Common myeloid progenitor, CD34-positive (primary cell): Measurements from ENCODE around the gene CASZ1.

ENCODE experiments used
- CTCF ChIA-PET: fragments of 350-600 bp; sonication (Branson Sonifier 250); formaldehyde crosslinking; loops from one replicate; lab custom pipeline; 2021; ENCODE audit warnings: antibody characterized with exemption; lab: Charles Lee
- POLR2A ChIA-PET: fragments of 350-600 bp; sonication (Branson Sonifier 250); formaldehyde crosslinking; loops from one replicate; lab custom pipeline; 2021; ENCODE audit warnings: antibody characterized with exemption; lab: Charles Lee
- DNase-seq, 3 donors: peaks; one replicate each; pipeline versions ENCODE4 v3.0.0 to v3.0.0-alpha.2; 2013
- H3K27ac ChIP-seq, 2 experiments: 1 replicate in 1 of 2; 2 replicates in 1 of 2; pipeline ENCODE4 v1.7.0; 2013; ENCODE audit warnings: inconsistent platforms in 2 of 2, low read length in 2 of 2, mild to moderate bottlenecking in 2 of 2, low read depth in 1 of 2, moderate library complexity in 1 of 2; ENCODE audit not compliant: severe bottlenecking in 2 of 2, insufficient read depth in 1 of 2, poor library complexity in 1 of 2
- H3K27me3 ChIP-seq, 5 experiments: replicated peaks in 2 of 5; 1 replicate in 3 of 5; 2 replicates in 2 of 5; pipeline versions ENCODE4 v1.6.1 to v1.7.0; 2013; ENCODE audit warnings: low read length in 4 of 5, mild to moderate bottlenecking in 2 of 5, moderate library complexity in 2 of 5, inconsistent platforms in 1 of 5; ENCODE audit not compliant: insufficient read depth in 5 of 5, control insufficient read depth in 4 of 5
- H3K36me3 ChIP-seq, 4 experiments: 1 replicate in 2 of 4; 2 replicates in 2 of 4; pipeline versions ENCODE4 v1.6.1 to v1.7.0; 2013; ENCODE audit warnings: low read length in 3 of 4, control low read depth in 1 of 4, mild to moderate bottlenecking in 1 of 4; ENCODE audit not compliant: control insufficient read depth in 4 of 4, insufficient read depth in 4 of 4
- H3K4me1 ChIP-seq, 4 experiments: 1 replicate in 3 of 4; 2 replicates in 1 of 4; pipeline versions ENCODE4 v1.6.1 to v1.7.1; 2013; ENCODE audit warnings: low read length in 3 of 4, mild to moderate bottlenecking in 3 of 4, control low read depth in 1 of 4, inconsistent platforms in 1 of 4, moderate library complexity in 1 of 4; ENCODE audit not compliant: control insufficient read depth in 4 of 4, insufficient read depth in 4 of 4; ENCODE audit errors: control extremely low read depth in 1 of 4
- H3K4me3 ChIP-seq, 7 experiments: 1 replicate in 4 of 7; 2 replicates in 3 of 7; pipeline versions ENCODE4 v1.5.1 to v1.7.0; 2013; ENCODE audit warnings: mild to moderate bottlenecking in 7 of 7, low read length in 6 of 7, moderate library complexity in 6 of 7, inconsistent platforms in 2 of 7, low read depth in 2 of 7, control low read depth in 1 of 7; ENCODE audit not compliant: insufficient read depth in 4 of 7, control insufficient read depth in 1 of 7; ENCODE audit errors: extremely low read depth in 1 of 7
- H3K9me3 ChIP-seq, 5 experiments: 1 replicate in 4 of 5; 2 replicates in 1 of 5; pipeline versions ENCODE4 v1.6.1 to v1.7.1; 2013; ENCODE audit warnings: low read length in 4 of 5, mild to moderate bottlenecking in 2 of 5, inconsistent platforms in 1 of 5, low read depth in 1 of 5, moderate library complexity in 1 of 5; ENCODE audit not compliant: control insufficient read depth in 4 of 5, insufficient read depth in 2 of 5; ENCODE audit errors: control extremely low read depth in 1 of 5
- WGBS: methylation state at CpG from one replicate; pipeline ENCODE4 v1.1.5; 2013; ENCODE audit not compliant: insufficient coverage; 5-methylcytosine and 5-hydroxymethylcytosine counted together

The CASZ1 gene

GRCh38 chr1:10785728-10786638 lies 10.5 kb downstream of the CASZ1 start:
- Histone ChIP-seq H3K4me3 (no peak overlapping the region), H3K4me1 (no peaks in the 10 kb centered on the region), H3K27ac (no peak overlapping the region), H3K9me3 (no peaks in the 10 kb centered on the region), H3K27me3 (peaks cover 4 to 67% (median 21%) of the 10 kb centered on the region in 5 experiments), H3K36me3 (no peaks in the 10 kb centered on the region)
- ChIA-PET POLR2A (interaction anchor here (0.6 kb wide), 1 partner anchor 219 kb away, joined by 4 read pairs; no protein-coding TSS in a partner anchor), CTCF (interaction anchor here (0.7 kb wide), 1 partner anchor 8 kb away, joined by 3 read pairs; no protein-coding TSS in a partner anchor)
- DNase-seq: no peak
- 89% methylated on average over 28 of the region's 30 CpGs for WGBS

- CTCF ChIA-PET: interaction anchor here (0.7 kb wide), 1 partner anchor 9 kb away, joined by 3 read pairs; no protein-coding TSS in a partner anchor
- DNase-seq: no peak
- no peak overlapping the region for H3K27ac ChIP-seq
- 84% methylated on average over 5 of the region's 11 CpGs for WGBS
- H3K9me3 ChIP-seq: no peaks in the 10 kb centered on the region
- POLR2A ChIA-PET: no interaction called here
- H3K36me3 ChIP-seq: no peaks in the 10 kb centered on the region
- no peaks in the 10 kb centered on the region for H3K4me1 ChIP-seq
- H3K4me3 ChIP-seq: no peak overlapping the region
- peaks cover 4 to 58% (median 19%) of the 10 kb centered on the region in 5 experiments for H3K27me3 ChIP-seq
Measured at GRCh38 chr1:10784998-10785727, 11.3 kb downstream of the CASZ1 start.

GRCh38 chr1:10782491-10783244 lies 13.8 kb downstream of the CASZ1 start:
- Histone ChIP-seq H3K4me3 (no peak overlapping the region), H3K27ac (no peak overlapping the region), H3K36me3 (no peaks in the 10 kb centered on the region), H3K4me1 (no peaks in the 10 kb centered on the region), H3K9me3 (no peaks in the 10 kb centered on the region), H3K27me3 (peaks cover 2 to 33% (median 6%) of the 10 kb centered on the region in 5 experiments)
- ChIA-PET CTCF (no interaction called here), POLR2A (no interaction called here)
- no peak for DNase-seq
- 88% methylated on average over 19 of the region's 24 CpGs for WGBS

GRCh38 chr1:10781137-10781536 lies 15.3 kb downstream of the CASZ1 start:
- ChIA-PET POLR2A (no interaction called here), CTCF (no interaction called here)
- WGBS: 100% methylated on average over 6 of the region's 8 CpGs
- Histone ChIP-seq H3K9me3 (no peaks in the 10 kb centered on the region), H3K4me1 (no peaks in the 10 kb centered on the region), H3K27ac (no peak overlapping the region), H3K27me3 (peaks cover 0 to 23% (median 6%) of the 10 kb centered on the region in 5 experiments), H3K36me3 (no peaks in the 10 kb centered on the region), H3K4me3 (no peak overlapping the region)
- DNase-seq: no peak

GRCh38 chr1:10779841-10780240 lies 16.6 kb downstream of the CASZ1 start:
- POLR2A ChIA-PET: no interaction called here
- Histone ChIP-seq H3K27me3 (peaks cover 0 to 13% (median 0%) of the 10 kb centered on the region in 5 experiments), H3K4me3 (no peak overlapping the region), H3K9me3 (no peaks in the 10 kb centered on the region), H3K4me1 (no peaks in the 10 kb centered on the region), H3K36me3 (no peaks in the 10 kb centered on the region), H3K27ac (no peak overlapping the region)
- DNase-seq: no peak
- 70% methylated on average over 6 of the region's 10 CpGs for WGBS
- CTCF ChIA-PET: no interaction called here

GRCh38 chr1:10779201-10779600 lies 17.2 kb downstream of the CASZ1 start:
- ChIA-PET POLR2A (no interaction called here), CTCF (no interaction called here)
- Histone ChIP-seq H3K9me3 (no peaks in the 10 kb centered on the region), H3K4me3 (no peak overlapping the region), H3K4me1 (no peaks in the 10 kb centered on the region), H3K27ac (no peak overlapping the region), H3K27me3 (peaks cover 0 to 9% (median 0%) of the 10 kb centered on the region in 5 experiments), H3K36me3 (no peaks in the 10 kb centered on the region)
- 97% methylated on average over 6 of the region's 18 CpGs for WGBS
- DNase-seq: no peak
